Measurements from ENCODE around the gene USP7.
"Not testable (repeated sequence)": the region's sequence is repeated elsewhere in the genome, so short reads cannot be mapped to it uniquely, and the experiment has no call there.

USP7 gene

DNA sequence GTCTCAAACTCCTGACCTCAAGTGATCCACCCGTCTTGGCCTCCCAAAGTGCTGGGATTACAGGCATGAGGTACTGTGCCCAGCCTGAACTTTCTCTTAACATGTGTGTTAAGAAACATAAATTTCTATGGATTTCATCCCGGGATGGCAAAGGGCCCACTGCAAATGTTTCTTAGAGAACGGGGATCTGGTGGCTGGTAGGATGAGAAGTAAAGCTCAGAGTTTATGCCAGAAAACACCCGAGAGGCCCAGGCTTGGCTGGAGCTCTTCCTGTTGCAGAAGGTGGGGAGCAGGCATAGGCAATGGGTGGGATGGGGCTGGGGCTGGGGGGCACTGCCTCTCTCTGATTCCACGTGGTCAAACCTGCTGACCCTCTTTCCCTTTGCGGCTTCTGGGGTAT is 89.3 kb downstream of the USP7 start:
- no peak for DNase-seq

DNA sequence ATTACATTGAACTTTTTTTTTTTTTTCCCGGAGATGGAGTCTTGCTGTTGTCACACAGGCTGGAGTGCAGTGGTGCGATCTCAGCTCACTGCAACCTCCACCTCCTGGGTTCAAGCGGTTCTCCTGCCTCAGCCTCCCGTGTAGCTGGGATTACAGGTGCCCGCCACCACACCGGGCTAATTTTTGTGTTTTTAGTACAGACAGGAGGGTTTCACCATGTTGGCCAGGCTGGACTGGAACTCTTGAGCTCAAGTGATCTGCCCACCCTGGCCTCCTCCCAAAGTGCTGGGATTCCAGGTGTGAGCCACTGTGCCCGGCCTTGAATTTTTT is 89.9 kb downstream of the USP7 start:
- not testable (repeated sequence) for DNase-seq

DNA sequence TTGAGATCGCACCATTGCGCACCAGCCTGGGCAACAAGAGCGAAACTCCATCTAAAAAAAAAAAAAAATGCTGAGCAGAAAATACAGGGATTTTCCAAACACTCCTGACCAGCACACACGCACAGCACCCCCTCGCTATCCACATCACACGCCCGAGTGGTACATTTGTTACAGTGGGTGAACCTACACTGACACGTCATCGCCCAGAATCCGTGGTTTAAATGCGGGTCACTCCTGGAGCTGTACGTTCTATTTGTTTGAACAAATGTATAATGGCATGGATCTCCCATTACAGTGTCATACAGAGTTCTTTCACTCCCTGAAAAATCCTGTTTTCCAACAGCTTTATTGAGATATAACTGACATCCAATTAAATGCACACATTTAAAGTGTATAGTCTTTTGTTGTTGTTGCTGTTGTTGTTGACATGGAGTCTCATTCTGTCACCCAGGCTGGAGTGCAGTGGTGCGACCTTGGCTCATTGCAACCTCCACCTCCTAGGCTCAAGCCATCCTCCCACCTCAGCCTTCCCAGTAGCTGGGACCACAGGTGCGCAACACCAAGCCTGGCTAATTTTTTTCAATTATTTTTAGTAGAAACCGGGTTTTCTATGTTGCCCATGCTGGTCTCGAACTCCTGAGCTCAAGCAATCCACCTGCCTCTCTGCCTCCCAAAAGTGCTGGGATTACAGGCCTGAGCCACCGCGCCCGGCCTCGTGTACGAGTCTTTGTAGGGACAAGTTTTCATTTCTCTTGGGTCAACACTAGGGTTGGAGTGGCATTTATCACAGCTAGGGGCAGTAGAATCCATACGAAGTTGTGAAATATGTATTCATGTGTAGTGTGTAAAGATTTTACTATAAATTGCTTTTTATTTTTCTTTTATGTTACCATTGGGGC is 90.5 kb downstream of the USP7 start:
- DNase-seq = no peak

DNA sequence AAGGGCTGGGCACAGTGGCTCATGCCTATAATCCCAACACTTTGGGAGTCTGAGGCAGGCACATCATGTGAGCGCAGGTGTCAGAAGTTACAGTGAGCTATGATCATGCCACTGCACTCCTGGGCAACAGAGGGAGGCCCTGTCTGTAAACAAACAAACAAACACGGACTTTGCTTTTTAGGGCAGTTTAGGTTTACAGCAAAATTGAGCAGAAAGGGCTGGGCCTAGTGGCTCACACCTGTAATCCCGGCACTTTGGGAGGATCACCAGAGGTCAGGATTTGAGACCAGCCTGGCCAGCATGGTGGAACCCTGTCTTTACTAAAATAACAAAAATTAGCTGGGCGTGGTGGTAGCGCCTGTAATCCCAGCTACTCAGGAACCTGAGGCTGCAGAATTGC is 91.6 kb downstream of the USP7 start:
- no peak for DNase-seq

DNA sequence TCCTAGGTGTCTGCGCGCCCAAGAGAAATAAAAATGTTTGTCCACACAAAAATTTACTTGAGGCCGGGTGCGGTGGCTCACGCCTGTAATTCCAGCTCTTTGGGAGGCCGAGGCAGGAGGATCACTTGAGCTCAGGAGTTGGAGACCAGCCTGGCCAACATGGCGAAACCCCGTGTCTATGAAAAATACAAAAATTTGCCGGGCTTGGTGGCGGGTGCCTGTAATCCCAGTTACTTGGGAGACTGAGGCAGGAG is 93.8 kb downstream of the USP7 start:
- not testable (repeated sequence) for DNase-seq

DNA sequence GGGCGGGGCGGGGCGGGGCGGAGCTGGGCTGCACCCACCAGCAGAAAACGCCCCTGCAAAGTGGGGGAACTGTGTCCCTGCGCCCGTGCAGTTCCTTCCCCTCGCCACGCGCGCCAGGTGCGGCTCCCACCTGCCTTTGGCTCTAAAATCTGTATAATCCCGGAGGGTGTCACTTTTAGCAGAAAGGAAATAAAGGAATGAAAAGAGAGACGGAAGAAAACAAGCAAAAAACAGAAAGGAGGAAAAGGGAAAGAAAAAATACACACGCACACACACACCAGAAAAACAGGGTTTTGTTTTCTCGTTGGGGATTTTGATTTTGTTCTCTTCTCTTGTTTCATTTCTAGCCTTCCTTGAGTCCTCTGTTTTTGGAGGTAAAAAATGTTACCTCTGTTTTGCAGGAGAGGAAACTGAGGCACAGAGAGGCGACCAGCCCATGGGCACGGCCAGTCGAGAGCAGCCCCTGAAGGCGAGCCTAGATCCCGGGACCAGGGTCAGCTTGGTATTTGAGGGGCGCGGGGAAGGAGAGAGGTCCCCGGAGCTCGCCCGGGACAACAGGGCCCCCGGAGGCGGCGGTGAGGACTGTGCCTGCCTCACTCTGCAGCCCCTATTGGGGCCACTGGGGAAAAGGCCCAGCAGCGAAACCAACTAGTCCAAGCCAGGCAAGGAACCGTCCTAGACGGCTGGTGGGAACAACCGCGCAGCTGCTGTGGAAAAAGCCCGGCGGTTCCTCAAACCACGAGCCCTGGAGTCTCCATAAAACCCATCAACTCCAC is 94.3 kb downstream of the USP7 start:
- DNase-seq = no peak

DNA sequence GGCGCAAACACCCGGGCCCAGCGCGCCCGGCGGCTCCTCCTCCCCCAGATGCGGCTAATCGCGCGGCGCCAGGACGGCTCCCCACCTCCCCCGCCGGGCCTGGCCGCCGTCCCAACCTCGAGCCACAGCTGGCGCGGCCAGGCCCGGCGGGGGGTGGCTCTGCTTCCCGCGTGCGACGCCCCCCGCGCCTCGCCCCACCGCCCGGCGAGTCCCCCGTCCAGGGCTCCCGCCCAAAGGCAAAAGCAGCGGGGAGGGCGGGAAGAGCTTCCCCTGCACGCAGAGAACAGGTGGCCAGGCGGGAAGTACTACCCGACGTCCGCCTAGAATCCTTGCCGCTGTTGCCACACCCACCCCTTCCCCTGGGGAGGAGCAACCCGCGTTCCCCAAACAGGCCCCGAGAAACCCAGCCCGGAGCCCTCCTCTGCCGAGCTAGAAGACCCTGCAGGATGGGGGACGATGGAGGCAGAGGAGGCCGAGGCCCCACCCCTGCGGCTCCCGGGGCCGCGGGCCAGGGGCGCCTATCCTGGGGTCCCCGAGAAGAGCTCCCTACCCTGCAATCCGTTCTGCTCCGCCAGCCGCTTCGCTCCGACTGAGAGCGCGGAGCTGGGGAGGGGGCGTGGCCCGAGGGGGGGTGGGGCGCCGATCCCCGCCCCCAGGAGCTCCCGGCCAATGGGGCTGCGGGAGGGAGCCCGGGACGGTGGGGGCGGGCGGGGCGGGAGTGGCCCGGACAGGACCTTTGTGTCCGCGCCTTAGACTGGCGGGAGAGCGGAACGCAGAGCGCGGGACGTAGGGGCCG is 95.1 kb downstream of the USP7 start, which contains the start of gene CARHSP1:
Gene CARHSP1 (minus strand): TSS at position 591 of the 796 bp plus-strand sequence. CDS start 9,678 bp downstream, outside the sequence.
- DNase-seq = peak; percentile 63

DNA sequence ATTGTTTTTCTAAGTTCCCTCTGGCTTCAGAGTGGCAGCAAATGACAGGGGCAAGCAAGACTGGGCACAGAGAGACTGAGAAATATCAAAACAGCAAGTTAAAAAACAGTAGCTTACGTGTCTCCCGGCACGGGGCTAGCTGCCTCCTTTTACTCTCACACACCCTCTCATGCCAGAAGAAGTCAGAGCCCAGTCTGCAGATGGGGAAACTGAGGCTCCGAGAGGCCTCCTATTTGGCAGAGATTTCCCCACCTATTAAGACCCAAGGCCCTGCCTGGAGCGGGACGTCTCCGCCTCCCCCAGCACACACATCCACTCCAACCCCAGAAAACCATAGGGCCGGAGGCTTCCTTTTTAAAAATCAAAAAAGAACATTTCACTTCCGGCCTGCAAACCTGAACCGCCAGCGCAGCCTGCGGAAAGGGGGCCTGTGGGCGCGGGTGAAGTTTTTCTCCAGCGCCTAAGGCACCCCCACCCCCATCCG is 95.7 kb downstream of the USP7 start:
- no peak for DNase-seq

DNA sequence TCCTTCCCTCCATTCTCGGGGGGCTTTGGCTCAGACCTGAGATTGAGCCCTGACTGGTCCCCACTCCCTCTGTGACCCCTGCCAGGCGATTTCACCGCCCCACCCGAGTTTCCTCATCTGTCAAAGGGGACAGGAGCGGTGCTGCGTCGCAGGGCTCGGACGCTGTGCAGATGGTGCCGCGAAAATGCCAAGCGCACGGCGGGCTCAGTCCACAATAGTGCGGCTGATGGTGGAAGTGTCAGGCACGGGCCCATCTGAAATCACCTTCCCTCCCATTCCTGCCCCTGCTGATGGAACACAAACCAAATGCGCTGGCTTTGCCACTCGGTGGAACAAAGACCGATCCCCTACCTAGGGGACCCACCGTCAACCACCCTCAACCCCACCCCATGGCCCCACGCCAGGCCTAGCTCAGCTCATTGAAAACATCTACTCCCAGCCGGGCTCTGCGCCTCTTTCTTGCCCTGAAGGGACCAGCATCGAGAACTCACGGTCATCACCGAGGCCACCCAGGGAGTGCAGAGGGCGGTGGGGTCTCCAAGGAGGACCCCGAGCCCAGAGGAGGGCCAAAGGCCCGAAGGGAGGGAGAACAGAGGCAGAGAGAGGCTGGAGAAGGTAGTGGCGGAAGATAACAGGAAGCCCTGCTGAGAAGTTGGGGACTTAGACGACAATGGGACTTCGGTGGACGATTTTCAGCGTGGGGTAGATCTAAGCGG is 96.3 kb downstream of the USP7 start:
- no peak for DNase-seq

DNA sequence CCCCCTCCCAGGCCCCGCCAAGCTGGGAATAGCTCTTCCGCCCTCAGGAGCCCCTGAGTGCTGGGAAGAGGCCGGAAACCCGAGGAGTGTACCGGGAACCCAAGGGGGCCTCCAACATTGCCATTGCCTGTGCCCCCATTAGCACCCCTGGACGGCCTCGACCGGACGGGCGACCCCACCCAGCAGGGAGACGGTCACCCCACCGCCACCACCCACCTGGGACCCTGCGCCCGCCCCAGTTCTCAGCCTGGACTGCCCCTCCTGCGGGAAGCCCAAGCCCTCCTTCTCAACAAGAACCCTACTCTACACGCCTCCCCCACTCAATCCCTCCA is 96.9 kb downstream of the USP7 start:
- no peak for DNase-seq

DNA sequence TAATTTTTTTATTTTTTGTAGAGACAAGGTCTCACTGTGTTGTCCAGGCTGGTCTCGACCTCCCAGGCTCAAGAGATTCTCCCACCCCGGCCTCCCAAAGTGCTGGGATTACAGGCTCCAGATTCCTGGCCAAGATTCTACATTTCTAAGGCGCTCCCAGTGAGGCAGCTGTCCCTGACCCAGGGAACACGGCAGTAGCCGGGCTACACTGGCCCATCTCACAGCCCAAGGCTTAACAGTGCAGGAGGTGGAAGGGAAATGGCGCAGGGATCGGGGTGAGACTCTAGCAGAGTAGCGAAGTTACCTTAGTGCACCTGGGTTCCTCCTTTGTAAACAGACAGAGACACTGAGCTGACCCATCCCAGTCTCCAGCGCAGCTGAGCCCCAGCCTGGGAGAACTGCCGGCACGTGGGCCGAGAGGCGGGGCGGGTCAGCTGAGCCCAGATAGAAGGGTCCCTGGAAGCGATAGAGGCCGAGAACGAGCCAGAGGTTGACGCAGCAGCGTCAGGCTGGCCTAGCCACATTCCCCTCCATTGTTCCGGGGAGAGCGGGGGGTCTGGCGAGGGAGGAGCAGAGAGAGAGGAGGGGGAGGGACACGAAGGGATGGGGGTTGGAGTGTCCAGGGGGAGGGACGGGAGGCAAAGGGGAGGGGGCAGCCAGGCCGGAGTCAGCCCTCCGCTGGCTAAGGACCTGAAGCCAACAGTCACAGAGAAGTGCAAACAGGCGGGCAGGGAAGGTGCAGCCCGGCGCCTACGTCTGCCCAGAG is 97.4 kb downstream of the USP7 start:
- DNase-seq = no peak

DNA sequence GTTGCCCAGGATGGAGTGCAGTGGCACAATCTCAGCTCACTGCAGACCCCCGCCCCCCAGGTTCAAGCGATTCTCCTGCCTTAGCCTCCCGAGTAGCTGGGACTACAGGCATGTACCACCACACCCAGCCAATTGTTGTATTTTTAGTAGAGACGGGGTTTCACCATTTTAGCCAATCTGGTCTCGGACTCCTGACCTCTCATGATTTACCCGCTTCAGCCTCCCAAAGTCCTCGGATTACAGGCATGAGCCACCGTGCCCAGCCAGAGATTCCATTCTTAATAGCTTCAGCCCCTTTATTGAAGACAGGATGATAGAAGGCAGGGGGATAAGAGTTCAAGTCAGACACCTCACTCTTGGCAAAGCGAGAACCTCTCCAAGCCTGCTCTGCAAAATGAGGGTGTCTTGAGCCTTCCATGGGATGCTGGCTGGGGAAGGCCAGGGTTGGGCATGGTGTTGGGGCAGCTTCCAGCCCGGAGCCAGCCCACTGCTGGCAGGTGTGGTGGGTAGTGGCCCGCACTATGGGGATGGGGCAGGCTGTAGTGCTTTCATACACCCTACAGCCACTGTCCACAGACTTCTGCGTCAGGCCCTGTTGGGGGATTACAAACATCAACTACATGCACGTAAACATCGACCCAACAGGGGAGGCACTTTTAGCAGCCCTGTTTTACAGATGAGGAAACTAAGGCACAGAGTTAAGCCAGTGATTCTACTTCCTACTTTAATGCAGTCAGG is 98.4 kb downstream of the USP7 start:
- no peak for DNase-seq

DNA sequence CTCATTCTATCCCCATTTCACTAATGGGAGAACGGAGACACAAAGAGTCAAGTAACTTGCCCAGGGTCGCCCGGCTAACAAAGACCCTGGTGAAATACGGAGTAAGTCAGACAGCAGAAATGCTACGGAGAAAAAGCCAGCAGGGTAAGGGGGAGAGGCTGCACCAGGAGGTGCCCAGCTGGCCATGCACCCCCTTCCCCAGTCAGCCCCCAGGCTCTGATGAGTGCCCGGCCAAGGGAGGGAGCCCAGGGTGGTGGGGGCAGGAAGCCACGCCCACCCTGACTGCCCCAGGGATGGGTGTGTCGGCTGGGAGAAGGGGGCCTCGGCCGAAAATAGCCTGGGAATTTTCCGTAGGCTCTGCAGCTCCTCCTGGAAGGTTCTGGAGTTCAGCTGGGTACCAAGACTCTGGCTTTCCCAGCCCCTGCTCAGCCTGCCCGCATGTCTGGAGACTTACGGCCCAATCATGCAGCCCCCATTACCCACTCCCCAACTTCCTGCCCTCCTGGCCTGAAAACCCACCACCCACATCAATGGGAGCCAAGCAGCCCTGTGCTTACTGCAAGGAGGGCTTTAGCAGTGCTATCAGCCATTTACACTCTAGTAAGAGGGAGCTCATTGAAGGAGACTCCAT is 99.1 kb downstream of the USP7 start:
- DNase-seq = no peak

DNA sequence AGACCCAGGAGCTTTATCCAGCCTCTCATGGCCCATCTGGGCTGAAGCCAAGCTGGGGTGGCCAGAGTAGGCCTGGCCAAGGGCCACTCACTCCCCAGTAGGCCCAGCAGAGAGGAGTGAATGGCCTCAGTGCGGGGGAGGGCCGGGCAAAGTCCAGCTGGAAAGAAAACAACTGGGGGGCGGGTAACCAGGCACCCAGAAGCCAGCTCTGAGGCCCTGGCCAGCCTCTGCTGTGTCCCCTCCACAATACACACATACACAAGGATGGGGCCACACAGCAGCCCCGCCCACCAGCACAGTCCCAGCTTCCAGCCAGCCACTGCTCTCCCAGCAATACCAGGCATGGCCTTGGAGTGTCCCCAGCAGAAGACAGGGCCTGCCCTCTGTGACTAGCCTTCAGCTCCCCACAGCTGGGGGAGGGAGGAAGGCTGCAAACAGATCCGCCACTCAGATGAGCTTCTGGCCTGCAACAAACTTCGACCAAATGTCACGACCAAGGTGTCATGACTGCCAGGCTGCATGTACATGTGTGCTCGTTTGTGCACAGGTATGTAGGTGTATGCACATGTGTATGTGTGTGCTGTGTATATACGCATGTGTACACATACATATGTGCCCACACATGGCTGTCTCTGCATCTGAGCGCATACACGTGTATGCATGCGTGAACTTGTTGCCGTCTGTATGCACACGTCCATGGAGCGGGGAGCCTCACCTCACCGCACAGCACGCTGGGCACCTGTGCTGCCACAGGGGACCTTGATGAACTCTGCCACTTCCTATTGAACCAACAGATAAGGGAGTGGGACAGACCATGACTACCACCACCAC is 99.9 kb downstream of the USP7 start:
- DNase-seq = no peak

DNA sequence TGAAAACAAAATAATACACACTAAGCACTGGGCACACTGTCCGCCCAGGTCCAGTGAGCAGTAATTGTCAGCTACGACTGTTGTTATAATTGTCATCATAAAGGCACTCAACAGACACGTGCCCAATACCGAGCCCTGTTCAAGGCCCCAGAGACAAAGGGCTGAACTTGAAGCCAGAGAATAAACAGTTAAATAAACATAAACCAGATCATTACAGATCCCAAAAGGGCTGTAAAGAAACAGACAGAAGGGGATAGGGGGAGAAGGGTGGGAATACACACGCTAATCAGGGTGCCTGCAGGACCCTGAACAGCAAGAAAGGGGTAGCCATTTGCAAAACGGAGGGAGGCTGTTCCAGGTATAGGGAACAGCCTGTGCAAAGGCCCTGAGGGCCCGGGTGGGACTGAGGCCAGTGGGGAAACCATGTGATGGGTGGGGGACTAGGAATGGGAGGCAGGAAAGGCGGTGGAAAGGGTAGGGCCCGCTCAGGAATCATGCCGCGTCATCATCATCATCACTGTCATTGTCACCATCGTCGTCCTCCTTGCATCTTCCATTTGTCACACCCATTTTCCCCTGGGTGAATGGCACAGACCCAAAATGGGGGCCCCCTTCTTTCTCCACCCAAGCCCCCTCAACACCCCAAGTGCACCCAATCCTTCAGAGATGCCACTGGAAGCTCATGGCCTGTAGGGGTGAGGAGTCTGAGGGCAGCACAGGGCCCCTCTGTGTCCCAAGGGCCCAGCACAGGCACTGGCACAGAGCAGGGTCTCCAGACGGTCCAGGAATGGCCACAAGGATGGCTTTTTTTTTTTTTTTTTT is 101.2 kb downstream of the USP7 start:
- DNase-seq = no peak

DNA sequence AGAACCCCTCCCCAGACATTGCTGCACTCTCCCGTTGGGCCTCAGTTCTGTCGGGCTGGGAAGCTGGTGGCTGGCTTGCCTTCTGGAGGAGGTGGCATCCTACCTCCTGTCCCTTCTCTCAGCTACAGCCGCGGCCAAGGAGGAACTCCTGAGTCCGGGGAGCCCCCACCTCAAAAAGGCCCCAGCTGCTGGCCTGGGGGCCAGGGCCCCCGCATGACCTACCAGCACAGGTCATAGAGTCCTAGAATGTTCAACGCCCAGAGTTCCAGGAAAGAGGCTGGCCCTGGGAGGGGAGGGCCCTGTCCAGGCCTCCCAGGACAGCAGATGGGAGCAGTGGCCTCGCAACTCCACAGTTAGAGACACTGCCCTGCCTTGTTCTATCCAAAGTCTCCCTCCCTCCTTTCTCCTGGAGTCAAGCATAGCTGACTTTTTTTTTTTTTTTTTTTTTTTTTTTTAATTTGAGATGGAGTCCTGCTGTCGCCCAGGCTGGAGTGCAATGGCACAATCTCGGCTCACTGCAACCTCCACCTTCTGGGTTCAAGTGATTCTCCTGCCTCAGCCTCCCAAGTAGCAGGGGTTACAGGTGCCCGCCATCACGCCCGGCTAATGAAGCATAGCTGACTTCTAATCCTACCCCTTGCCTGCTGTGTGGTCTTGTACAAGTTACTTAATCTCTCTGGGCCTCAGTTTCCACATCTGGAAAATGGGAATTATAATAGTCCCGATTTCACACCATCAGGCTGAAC is 102.0 kb downstream of the USP7 start:
- DNase-seq = no peak

DNA sequence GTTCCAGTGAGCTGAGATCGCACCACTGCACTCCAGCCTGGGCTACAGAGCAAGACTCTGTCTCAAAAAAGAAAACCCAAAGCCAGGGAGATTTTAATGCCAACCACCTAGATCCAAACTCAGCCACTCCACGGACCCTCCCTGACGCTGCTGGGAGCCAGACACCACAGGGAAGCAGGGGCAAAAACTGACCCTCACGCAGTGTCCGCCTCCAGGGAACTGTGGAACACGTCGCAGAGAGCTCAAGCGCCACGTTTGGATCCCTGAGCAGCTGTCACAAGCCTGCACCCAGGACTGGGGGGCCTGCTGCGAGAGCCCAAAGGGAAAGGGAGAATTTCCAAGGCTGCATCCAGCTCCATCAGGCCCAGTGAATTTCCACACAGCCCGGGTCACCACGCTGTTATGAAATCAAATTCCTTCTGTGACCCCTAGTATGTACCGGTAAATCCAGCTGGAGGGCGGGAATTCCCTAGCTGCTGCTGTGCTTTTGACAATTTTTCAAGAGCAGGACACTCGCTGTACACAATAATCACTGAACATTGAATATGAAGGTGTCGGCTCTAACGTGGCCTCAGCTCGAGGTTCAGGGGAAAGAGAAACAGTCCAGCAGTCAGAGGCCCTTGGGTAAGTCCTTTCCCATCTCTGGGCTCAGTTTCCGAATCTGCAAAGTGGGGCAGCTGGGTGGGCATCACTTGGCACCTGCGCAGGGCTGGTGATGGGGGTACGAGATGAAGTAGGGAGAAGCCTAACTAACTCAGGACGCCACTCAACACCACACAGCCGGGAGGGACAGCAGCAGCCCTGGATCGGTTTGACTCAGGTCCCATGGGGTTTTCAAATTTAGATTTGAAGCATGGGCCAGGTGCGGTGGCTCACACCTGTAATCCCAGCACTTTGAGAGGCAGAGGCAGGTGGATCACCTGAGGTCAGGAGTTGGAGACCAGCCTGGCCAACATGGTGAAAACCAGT is 103.5 kb downstream of the USP7 start:
- no peak for DNase-seq
